ENCODE data around the gene HRAS. TPM values are rescaled to one million over a fixed set of nuclear protein-coding genes. Genes with fewer than 3 reads are reported as not detected.
A peak's percentile ranks its signal among the peaks of the same experiment; 100 is the strongest.

The HRAS gene
- total RNA-seq, 1 donor from 2014 or later = 63.2 TPM

DNA sequence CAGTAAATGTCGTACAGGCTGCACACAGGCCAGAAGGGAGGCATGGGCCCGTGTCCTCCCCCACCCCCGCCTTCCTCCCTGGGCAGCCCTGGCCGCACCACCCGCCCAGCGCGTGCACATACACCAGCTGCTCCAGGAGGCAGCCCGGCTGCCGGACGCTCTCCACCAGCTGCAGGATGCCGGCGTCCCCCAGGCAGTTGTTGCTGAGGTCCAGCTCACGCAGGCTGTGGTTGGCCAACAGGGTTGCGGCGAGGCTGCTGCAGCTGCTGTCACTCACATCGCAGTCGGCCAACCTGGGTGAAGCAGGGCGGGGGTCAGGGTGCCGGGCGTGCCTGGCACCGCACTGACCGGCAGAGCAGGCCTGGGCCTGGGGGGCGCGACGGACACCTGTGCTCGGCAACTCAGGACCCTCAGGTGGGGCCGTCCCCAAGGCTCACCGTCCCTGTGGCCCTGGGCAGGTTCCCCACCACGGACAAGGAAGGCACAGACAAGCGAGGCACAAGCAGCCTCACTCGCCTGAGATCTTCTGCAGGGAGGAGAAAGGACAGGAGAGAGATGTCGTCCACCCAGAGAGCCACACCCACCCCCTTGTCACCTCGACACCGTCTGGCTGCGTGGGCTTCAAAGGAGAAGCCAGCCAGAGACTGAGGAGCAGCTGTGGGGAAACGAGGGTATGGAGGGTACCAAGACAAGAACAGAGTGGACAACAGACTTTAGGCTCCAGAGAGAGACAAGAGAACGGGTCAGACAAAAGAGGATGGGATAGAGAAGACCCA, 40.4 kb downstream of the HRAS start:
- Histone ChIP-seq H3K9me3 (ENCODE audit: control insufficient read depth in 3 of 3, low read length in 3 of 3) (no peaks in the 10 kb centered on the region), H3K27ac (ENCODE audit: low read depth, low read length) (peak overlapping the region; percentile 25), H3K4me1 (ENCODE audit: control insufficient read depth in 3 of 3, insufficient read depth in 3 of 3, low read length in 3 of 3) (peaks cover 0 to 7% (median 4%) of the 10 kb centered on the region in 3 donors), H3K4me3 (ENCODE audit: low read length in 3 of 3) (no peak overlapping the region), H3K27me3 (ENCODE audit: control insufficient read depth in 3 of 3, insufficient read depth in 3 of 3, low read length in 3 of 3) (no peaks in the 10 kb centered on the region), H3K9ac (ENCODE audit: low read depth in 1 of 3, low read length in 3 of 3) (peak overlapping the region in 1 of 3 donors; percentile 40), H3K36me3 (ENCODE audit: control insufficient read depth in 3 of 3, insufficient read depth in 3 of 3, low read length in 3 of 3) (peaks cover 58 to 66% (median 60%) of the 10 kb centered on the region in 3 donors)

- no peak overlapping the region for H3K9ac ChIP-seq (ENCODE audit: low read depth in 1 of 3, low read length in 3 of 3)
- H3K36me3 ChIP-seq (ENCODE audit: control insufficient read depth in 3 of 3, insufficient read depth in 3 of 3, low read length in 3 of 3) = peaks cover 37 to 45% (median 44%) of the 10 kb centered on the region in 3 donors
- H3K9me3 ChIP-seq (ENCODE audit: control insufficient read depth in 3 of 3, low read length in 3 of 3) = no peaks in the 10 kb centered on the region
- peaks cover 0 to 7% (median 4%) of the 10 kb centered on the region in 3 donors for H3K4me1 ChIP-seq (ENCODE audit: control insufficient read depth in 3 of 3, insufficient read depth in 3 of 3, low read length in 3 of 3)
- no peak overlapping the region for H3K27ac ChIP-seq (ENCODE audit: low read depth, low read length)
- no peaks in the 10 kb centered on the region for H3K27me3 ChIP-seq (ENCODE audit: control insufficient read depth in 3 of 3, insufficient read depth in 3 of 3, low read length in 3 of 3)
- H3K4me3 ChIP-seq (ENCODE audit: low read length in 3 of 3) = no peak overlapping the region
These were observed 42.7 kb downstream of the HRAS start for GRCh38 chr11:492427-493226.

DNA sequence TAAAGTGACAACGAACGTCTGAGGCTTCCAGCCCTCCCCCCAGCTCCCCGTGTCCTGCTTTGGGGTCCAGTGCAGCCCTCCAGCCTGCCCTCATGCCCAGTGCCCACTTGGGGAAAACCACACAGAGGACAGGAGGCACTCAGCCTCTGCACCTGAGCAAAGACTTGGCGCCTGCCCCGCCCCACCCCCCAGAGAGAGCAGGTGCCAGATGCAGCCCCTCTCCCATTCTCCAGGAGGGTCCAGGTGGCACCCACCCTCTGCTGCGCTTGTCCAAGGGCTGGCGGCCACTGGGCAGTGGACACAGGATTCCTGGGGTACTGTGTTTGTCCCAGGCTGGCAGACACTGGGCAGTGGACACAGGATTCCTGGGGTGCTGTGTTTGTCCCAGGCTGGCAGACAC, 44.0 kb downstream of the HRAS start:
- Histone ChIP-seq H3K27ac (ENCODE audit: low read depth, low read length) (no peak overlapping the region), H3K4me3 (ENCODE audit: low read length in 3 of 3) (no peak overlapping the region), H3K9ac (ENCODE audit: low read depth in 1 of 3, low read length in 3 of 3) (no peak overlapping the region), H3K36me3 (ENCODE audit: control insufficient read depth in 3 of 3, insufficient read depth in 3 of 3, low read length in 3 of 3) (peaks cover 25 to 35% (median 32%) of the 10 kb centered on the region in 3 donors), H3K27me3 (ENCODE audit: control insufficient read depth in 3 of 3, insufficient read depth in 3 of 3, low read length in 3 of 3) (no peaks in the 10 kb centered on the region), H3K4me1 (ENCODE audit: control insufficient read depth in 3 of 3, insufficient read depth in 3 of 3, low read length in 3 of 3) (peaks cover 0 to 7% (median 4%) of the 10 kb centered on the region in 3 donors), H3K9me3 (ENCODE audit: control insufficient read depth in 3 of 3, low read length in 3 of 3) (no peaks in the 10 kb centered on the region)

DNA sequence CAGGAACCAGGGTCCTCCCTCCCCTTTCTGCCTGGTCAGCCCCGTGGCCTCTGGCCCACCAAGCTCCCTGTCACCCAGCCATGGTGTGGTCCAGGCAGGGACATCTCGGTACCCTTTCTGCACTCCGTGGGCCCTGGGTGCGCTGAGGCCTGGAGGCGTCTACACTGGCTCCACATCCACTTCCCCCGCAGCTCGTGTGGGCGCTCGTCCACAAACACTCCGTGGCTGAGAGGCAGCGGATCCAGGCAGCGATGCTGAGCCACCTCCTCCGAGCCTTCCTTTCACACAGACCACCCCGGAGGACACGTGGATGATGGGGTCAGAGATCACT, 44.5 kb downstream of the HRAS start:
- Histone ChIP-seq H3K9ac (ENCODE audit: low read depth in 1 of 3, low read length in 3 of 3) (no peak overlapping the region), H3K36me3 (ENCODE audit: control insufficient read depth in 3 of 3, insufficient read depth in 3 of 3, low read length in 3 of 3) (peaks cover 24 to 35% (median 32%) of the 10 kb centered on the region in 3 donors), H3K27me3 (ENCODE audit: control insufficient read depth in 3 of 3, insufficient read depth in 3 of 3, low read length in 3 of 3) (no peaks in the 10 kb centered on the region), H3K27ac (ENCODE audit: low read depth, low read length) (no peak overlapping the region), H3K9me3 (ENCODE audit: control insufficient read depth in 3 of 3, low read length in 3 of 3) (no peaks in the 10 kb centered on the region), H3K4me1 (ENCODE audit: control insufficient read depth in 3 of 3, insufficient read depth in 3 of 3, low read length in 3 of 3) (peaks cover 0 to 7% (median 4%) of the 10 kb centered on the region in 3 donors), H3K4me3 (ENCODE audit: low read length in 3 of 3) (no peak overlapping the region)

DNA sequence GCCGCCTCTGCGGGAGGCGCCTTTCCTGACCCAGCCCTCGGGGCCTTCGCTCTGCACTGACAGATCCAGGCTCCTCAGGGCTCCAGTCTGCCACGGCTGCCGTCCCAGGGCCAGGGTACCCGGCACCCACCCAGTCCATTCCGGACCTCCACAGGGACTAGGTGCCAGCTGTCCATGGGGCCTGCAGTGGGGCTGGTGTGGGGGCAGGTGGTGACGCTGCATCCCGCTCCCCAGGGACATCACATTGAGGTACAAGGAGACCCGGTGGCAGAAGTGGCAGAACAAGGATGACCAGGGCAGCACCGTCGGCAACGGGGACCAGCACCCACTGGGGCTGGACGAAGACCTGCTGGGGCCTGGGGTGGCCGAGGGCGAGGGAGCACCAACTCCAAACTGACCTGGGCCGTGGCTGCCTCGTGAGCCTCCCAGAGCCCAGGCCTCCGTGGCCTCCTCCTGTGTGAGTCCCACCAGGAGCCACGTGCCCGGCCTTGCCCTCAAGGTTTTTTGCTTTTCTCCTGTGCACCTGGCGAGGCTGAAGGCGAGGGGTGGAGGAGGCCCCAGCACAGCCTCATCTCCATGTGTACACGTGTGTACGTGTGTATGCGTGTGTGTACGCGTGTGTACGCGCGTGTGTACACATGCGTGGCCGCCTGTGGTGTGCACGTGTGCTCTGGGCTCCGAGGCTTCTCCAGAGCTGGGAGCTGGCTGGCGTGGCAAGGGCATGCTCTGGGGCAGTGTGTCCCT, 45.0 kb downstream of the HRAS start:
- peaks cover 0 to 4% (median 3%) of the 10 kb centered on the region in 3 donors for H3K4me1 ChIP-seq (ENCODE audit: control insufficient read depth in 3 of 3, insufficient read depth in 3 of 3, low read length in 3 of 3)
- peaks cover 21 to 33% (median 29%) of the 10 kb centered on the region in 3 donors for H3K36me3 ChIP-seq (ENCODE audit: control insufficient read depth in 3 of 3, insufficient read depth in 3 of 3, low read length in 3 of 3)

GRCh38 chr11:489610-490185, 45.7 kb downstream of the HRAS start:
- peaks cover 16 to 30% (median 29%) of the 10 kb centered on the region in 3 donors for H3K36me3 ChIP-seq (ENCODE audit: control insufficient read depth in 3 of 3, insufficient read depth in 3 of 3, low read length in 3 of 3)
- no peaks in the 10 kb centered on the region for H3K27me3 ChIP-seq (ENCODE audit: control insufficient read depth in 3 of 3, insufficient read depth in 3 of 3, low read length in 3 of 3)
- H3K4me1 ChIP-seq (ENCODE audit: control insufficient read depth in 3 of 3, insufficient read depth in 3 of 3, low read length in 3 of 3) = no peaks in the 10 kb centered on the region
- H3K27ac ChIP-seq (ENCODE audit: low read depth, low read length) = no peak overlapping the region
- no peak overlapping the region for H3K4me3 ChIP-seq (ENCODE audit: low read length in 3 of 3)
- no peaks in the 10 kb centered on the region for H3K9me3 ChIP-seq (ENCODE audit: control insufficient read depth in 3 of 3, low read length in 3 of 3)
- no peak overlapping the region for H3K9ac ChIP-seq (ENCODE audit: low read depth in 1 of 3, low read length in 3 of 3)

More for the DNA sequence above, 45.0 kb downstream of the HRAS start:
- H3K9me3 ChIP-seq (ENCODE audit: control insufficient read depth in 3 of 3, low read length in 3 of 3) = no peaks in the 10 kb centered on the region
- no peaks in the 10 kb centered on the region for H3K27me3 ChIP-seq (ENCODE audit: control insufficient read depth in 3 of 3, insufficient read depth in 3 of 3, low read length in 3 of 3)
- no peak overlapping the region for H3K4me3 ChIP-seq (ENCODE audit: low read length in 3 of 3)
- H3K9ac ChIP-seq (ENCODE audit: low read depth in 1 of 3, low read length in 3 of 3) = no peak overlapping the region
- no peak overlapping the region for H3K27ac ChIP-seq (ENCODE audit: low read depth, low read length)

DNA sequence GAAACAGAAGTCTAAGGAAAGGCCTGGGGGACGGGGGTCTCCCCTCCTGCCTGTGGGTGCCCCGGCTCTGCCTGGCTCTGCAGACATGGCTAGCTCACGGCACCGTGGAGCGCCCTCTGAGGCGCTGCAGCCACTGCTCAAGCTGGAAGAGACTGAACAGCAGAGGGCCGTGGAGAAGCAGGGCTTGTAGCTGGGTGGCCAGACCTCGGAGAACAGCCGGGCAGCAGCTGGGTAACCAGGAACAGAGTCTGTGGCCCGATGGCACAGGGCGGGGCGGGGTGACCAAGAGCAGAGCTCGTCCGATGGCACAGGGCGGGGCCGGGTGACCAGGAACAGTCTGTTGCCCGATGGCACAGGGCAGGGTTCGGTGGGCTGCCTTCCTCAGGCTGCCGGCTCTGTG, 46.4 kb downstream of the HRAS start:
- H3K36me3 ChIP-seq (ENCODE audit: control insufficient read depth in 3 of 3, insufficient read depth in 3 of 3, low read length in 3 of 3) = peaks cover 9 to 24% (median 24%) of the 10 kb centered on the region in 3 donors
- H3K9ac ChIP-seq (ENCODE audit: low read depth in 1 of 3, low read length in 3 of 3) = no peak overlapping the region

DNA sequence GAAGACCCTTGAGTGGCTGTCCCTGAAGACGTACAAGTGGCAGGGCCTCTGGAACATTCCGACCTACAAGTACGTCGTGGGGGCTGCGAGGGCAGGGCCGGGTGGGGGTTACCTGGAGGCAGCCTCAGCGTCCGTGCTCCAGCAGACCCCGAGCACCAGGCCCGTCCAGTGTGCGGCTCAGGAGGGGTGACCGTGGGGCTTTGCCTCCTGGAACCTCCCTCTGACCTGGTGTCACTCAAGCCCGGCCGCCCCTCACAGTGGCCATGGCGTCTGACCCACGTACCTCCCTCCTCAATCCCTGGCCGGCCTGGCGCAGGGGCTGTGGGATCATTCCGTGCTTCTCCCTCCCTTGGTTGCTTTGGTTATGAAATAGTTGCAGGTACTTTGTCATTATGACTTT, 46.8 kb downstream of the HRAS start:
- Histone ChIP-seq H3K4me1 (ENCODE audit: control insufficient read depth in 3 of 3, insufficient read depth in 3 of 3, low read length in 3 of 3) (no peaks in the 10 kb centered on the region), H3K4me3 (ENCODE audit: low read length in 3 of 3) (no peak overlapping the region), H3K27ac (ENCODE audit: low read depth, low read length) (no peak overlapping the region), H3K36me3 (ENCODE audit: control insufficient read depth in 3 of 3, insufficient read depth in 3 of 3, low read length in 3 of 3) (peaks cover 9 to 22% (median 21%) of the 10 kb centered on the region in 3 donors), H3K9me3 (ENCODE audit: control insufficient read depth in 3 of 3, low read length in 3 of 3) (no peaks in the 10 kb centered on the region), H3K27me3 (ENCODE audit: control insufficient read depth in 3 of 3, insufficient read depth in 3 of 3, low read length in 3 of 3) (no peaks in the 10 kb centered on the region), H3K9ac (ENCODE audit: low read depth in 1 of 3, low read length in 3 of 3) (no peak overlapping the region)

More for the DNA sequence above, 46.4 kb downstream of the HRAS start:
- Histone ChIP-seq H3K4me1 (ENCODE audit: control insufficient read depth in 3 of 3, insufficient read depth in 3 of 3, low read length in 3 of 3) (no peaks in the 10 kb centered on the region), H3K4me3 (ENCODE audit: low read length in 3 of 3) (no peak overlapping the region), H3K27ac (ENCODE audit: low read depth, low read length) (no peak overlapping the region), H3K27me3 (ENCODE audit: control insufficient read depth in 3 of 3, insufficient read depth in 3 of 3, low read length in 3 of 3) (no peaks in the 10 kb centered on the region), H3K9me3 (ENCODE audit: control insufficient read depth in 3 of 3, low read length in 3 of 3) (no peaks in the 10 kb centered on the region)

GRCh38 chr11:488062-488461, 47.3 kb downstream of the HRAS start:
- peaks cover 9 to 20% (median 19%) of the 10 kb centered on the region in 3 donors for H3K36me3 ChIP-seq (ENCODE audit: control insufficient read depth in 3 of 3, insufficient read depth in 3 of 3, low read length in 3 of 3)
- no peak overlapping the region for H3K4me3 ChIP-seq (ENCODE audit: low read length in 3 of 3)
- H3K27ac ChIP-seq (ENCODE audit: low read depth, low read length) = no peak overlapping the region
- H3K9ac ChIP-seq (ENCODE audit: low read depth in 1 of 3, low read length in 3 of 3) = no peak overlapping the region
- H3K4me1 ChIP-seq (ENCODE audit: control insufficient read depth in 3 of 3, insufficient read depth in 3 of 3, low read length in 3 of 3) = no peaks in the 10 kb centered on the region
- no peaks in the 10 kb centered on the region for H3K9me3 ChIP-seq (ENCODE audit: control insufficient read depth in 3 of 3, low read length in 3 of 3)
- no peaks in the 10 kb centered on the region for H3K27me3 ChIP-seq (ENCODE audit: control insufficient read depth in 3 of 3, insufficient read depth in 3 of 3, low read length in 3 of 3)
